OCI-LY1 (cell line): Measurements from ENCODE around the gene CLPX.

ENCODE experiments used
- CTCF ChIP-seq: fragments of 200-600 bp; sonication (generic), shearing (Covaris generic); IDR thresholded peaks from 2 replicates; pipeline ENCODE4 v1.5.1; 2017; ENCODE audit warnings: mild to moderate bottlenecking, antibody characterized with exemption, low read length, moderate library complexity, mixed read lengths
- EZH2 ChIP-seq: fragments of 200-600 bp; sonication (generic), shearing (Covaris generic); IDR thresholded peaks from 2 replicates; pipeline ENCODE4 v1.8.0; 2017; ENCODE audit warnings: borderline replicate concordance, mixed run types, mild to moderate bottlenecking, antibody characterized with exemption, low read length, moderate library complexity, mixed read lengths

- no peak for TF ChIP-seq CTCF
- no peak for TF ChIP-seq EZH2
Observed at GRCh38 chr15:65233696-65234095, 48.6 kb upstream of the CLPX start.
